Measurements from ENCODE around the gene DYNLT4.
"Not testable (repeated sequence)": the region's sequence is repeated elsewhere in the genome, so short reads cannot be mapped to it uniquely, and the experiment has no call there.

DYNLT4 gene

DNA sequence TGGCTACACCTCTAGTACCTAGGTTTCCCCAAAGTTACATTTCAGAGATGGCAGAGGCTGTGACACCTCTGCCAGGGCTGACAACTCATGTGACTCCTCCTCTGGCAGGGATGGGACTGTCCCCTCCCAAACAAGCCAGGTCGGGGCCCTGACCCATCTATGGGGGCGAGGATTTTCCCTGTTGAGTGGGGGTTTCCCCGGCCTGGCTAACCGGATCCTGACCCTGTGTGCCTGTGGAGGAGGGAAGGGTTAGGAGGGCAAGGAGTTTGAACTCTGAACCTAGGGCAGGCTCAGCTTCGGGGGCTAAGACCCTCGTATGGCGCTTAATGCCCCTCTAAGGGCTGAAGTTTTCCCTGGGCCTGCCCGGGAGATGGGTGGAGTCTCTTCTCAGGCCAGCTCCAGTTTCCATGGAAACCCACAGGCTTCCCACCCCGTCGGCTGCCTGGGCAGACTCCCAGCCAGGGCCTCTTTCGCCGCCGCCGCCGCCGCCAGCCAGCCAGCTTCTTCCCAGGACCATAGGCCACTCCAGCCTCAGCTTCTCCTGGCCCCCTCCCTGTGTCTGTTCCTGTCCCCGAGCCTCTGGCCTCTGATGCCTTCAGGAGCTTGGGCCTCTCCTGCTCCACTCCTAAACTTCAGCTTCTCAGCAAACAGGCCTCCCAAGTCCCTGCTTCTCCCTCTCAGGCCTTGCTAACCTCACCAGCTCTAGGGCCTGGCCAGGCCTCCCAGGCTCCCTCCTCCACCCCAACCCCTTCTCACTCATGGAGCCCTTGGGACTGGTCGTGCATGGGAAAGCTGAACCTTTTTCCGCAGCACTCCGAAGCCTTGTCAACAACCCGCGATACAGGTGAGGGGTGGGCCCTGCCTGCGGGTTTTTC lies 1.1 kb upstream of the DYNLT4 start, which contains the start of gene BTBD19:
Gene BTBD19, plus strand, starts transcription at position 461 of the 875 bp plus-strand sequence. Its CDS starts 298 bp downstream, at position 759.
- no peak for DNase-seq

GRCh38 chr1:44807364-44808062 lies 362 bp upstream of the DYNLT4 start:
- DNase-seq, result peak; percentile 93

DNA sequence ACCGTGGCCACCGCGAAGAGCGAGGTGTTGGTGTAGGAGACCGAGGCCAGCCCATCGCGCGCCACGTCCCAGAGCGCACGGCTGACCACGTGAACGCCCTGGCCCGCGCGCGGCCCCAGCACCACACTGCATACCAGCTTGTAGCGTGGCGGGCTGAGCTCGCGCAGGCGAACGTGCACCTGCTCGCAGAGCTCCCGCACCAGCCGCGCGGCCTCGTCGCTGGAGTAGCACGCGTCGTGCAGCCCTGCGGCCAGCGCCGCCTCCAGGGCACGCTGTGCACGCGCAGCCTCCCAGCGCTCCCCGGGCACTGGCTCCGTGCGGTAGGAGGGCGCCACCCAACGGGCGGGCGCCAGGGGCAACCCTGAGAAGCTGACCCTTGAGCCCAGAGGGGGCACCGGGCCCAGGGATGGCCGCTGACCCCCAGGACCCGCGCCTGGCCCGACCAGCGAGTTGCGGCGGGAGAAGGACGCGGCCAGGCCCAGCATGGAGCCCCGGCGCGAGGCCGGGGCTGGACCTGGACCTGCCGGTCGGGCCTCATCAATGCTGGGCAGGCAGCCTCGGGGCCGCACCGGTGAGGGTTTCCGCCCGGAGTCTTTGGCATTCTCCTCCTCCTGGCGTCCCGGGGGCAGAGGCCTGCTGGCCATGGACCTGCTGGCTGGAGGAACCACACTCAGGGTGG lies 987 bp downstream of the DYNLT4 start:
- no peak for DNase-seq

DNA sequence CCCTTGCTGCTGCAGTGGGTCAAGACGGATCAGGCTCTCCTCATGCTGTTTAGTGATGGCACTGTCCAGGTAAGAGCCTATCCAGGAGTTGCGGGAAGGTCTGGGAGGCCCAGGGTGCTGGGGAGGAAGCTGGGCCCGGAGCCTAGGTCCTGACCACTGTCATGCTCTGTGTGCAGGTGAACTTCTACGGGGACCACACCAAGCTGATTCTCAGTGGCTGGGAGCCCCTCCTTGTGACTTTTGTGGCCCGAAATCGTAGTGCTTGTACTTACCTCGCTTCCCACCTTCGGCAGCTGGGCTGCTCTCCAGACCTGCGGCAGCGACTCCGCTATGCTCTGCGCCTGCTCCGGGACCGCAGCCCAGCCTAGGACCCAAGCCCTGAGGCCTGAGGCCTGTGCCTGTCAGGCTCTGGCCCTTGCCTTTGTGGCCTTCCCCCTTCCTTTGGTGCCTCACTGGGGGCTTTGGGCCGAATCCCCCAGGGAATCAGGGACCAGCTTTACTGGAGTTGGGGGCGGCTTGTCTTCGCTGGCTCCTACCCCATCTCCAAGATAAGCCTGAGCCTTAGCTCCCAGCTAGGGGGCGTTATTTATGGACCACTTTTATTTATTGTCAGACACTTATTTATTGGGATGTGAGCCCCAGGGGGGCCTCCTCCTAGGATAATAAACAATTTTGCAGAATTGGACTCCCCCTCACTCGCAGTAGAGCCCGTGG lies 1.7 kb downstream of the DYNLT4 start:
- DNase-seq, result no peak

DNA sequence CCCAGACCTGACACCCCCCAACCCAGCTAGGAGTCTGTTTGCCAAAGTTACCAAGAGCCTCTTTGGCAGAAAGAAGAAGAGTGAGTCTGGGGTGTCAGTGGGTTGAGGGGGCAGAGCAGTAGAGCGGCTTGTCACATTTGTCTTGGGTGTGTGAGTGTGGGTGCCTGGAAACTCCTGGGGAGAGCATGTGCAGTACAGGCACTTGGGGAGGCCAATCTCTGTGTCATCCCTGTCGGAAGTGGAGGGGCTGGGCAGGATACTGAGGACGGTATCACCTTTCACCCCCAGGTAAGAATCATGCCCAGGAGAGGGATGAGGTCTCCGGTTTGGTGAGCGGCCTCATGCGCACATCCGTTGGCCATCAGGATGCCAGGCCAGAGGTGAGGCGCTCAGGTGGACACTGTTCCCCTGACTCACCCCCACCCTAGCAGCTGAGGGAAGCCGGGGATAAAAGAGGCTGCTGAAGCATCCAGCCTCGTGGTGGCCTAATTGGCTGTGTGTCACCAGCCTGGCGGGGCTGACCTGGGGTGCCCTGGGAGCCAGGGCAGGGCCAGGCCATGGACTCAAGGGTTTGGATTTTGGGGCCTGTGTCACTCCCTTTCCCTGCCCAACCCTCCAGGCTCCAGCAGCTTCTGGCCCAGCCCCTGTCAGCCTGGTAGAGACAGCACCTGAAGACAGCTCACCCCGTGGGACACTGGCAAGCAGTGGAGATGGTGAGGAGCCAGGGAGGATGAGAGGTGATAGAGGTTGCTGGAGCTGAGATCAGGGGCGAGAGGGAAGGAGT lies 3.6 kb downstream of the DYNLT4 start:
- no peak for DNase-seq

DNA sequence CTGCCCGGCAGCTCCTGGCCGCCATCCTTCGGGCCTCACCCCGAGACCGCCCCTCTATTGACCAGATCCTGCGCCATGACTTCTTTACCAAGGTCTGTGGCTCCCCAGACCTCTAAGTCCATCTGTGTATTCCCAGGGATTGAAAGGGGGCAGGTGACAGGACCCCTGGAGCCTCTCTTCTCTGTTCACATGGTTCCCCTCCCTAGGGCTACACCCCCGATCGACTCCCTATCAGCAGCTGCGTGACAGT lies 4.2 kb downstream of the DYNLT4 start:
- DNase-seq, result no peak

- DNase-seq, result no peak
Observed at GRCh38 chr1:44802306-44803061, 4.7 kb downstream of the DYNLT4 start.

- no peak for DNase-seq
Observed at GRCh38 chr1:44801491-44802305, 5.5 kb downstream of the DYNLT4 start.

DNA sequence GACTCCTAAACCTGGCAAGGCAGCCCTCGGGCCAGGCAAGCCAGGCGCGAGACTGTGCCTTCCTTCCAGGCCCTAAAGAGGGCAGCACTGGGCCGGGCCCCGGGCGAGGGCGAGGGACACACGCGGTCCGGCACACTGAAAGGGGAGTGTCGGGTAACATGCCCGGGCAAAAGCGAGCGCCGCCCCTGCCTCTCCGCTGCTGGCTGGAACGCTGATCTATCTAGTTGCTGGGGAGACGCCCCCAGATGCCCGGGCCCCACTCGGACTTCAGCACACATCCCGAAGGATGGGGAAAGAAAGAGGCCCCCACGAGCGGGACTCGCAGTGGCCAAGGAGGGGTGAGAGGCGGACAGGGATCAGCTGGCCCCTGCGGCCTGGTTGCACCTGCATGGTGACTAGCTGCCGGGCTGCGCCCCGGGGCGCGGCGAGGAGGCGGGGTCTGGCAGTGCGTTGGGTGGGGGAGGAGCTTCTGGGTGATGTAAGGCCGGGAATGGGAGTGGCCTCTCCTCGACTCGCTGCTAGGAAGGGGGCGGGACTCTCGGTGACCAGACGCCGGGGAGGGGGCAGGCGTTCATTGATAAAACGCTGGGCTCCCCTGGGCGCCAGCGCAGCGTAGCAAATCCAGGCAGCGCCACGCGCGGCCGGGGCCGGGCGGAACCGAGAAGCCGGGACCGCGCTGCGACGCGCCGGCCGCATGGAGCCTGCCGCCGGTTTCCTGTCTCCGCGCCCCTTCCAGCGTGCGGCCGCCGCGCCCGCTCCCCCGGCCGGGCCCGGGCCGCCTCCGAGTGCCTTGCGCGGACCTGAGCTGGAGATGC lies 7.2 kb downstream of the DYNLT4 start, which contains the start of gene PLK3:
Gene PLK3, plus strand, starts transcription at position 608 of the 815 bp plus-strand sequence. Its CDS starts 87 bp downstream, at position 695.
- DNase-seq, result peak; percentile 96

GRCh38 chr1:44798481-44799365 lies 8.4 kb downstream of the DYNLT4 start:
- DNase-seq, result no peak

DNA sequence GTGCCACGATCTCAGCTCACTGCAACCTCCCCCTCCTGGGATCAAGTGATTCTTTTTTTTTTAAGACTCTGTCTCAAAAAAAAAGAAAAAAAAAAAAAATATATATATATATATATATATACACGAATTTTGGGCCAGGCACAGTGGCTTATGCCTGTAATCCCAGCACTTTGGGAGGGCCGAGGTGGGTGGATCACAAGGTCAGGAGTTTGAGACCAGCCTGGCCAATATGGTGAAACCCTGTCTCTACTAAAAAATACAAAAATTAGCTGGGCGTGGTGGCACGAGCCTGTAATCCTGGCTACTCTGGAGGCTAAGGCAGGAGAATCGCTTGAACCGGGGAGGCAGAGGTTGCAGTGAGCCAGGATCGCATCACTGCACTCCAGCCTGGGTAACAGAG lies 9.3 kb downstream of the DYNLT4 start:
- DNase-seq, result not testable (repeated sequence)

GRCh38 chr1:44792736-44793502 lies 14.2 kb downstream of the DYNLT4 start:
- DNase-seq, result no peak

DNA sequence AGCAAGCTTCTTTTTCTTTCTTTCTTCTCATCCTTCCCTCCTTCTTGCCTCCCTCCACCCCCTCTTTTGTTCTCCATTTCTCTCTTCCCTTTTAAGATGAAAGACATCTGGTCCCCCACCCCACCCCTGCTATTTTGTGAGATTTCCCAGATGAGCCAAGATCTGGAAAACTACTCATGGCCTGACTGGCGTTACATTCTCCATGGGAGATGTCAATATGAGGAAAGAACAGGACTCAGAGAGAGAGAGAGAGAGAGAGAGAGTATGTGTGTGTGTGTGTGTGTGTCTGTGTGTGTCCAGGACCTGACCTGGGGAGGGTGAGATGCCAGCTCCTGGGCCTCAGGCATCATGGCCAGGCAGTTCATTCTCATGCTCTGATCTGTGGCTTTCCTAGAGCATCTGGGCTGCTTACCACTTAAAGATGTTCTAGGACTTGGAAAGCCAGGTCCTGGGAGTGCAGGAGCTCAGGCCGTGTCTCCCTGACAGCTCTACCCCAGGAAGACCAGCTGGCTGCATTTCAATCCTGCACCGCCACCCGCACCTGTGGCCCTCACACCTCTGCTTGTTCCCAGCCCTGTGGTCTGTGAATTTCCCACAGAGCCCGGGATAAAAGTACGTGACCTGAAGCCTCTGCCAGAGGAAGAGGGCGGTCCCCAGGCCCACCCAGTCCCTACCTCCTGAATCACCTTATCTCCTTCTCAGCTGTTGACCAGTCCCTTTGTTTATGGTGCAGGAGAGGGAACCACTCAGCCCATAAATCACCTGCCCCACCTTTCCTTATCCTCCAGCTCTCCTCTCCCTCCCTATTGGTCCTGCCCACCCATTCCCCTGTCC lies 16.0 kb downstream of the DYNLT4 start:
- no peak for DNase-seq

DNA sequence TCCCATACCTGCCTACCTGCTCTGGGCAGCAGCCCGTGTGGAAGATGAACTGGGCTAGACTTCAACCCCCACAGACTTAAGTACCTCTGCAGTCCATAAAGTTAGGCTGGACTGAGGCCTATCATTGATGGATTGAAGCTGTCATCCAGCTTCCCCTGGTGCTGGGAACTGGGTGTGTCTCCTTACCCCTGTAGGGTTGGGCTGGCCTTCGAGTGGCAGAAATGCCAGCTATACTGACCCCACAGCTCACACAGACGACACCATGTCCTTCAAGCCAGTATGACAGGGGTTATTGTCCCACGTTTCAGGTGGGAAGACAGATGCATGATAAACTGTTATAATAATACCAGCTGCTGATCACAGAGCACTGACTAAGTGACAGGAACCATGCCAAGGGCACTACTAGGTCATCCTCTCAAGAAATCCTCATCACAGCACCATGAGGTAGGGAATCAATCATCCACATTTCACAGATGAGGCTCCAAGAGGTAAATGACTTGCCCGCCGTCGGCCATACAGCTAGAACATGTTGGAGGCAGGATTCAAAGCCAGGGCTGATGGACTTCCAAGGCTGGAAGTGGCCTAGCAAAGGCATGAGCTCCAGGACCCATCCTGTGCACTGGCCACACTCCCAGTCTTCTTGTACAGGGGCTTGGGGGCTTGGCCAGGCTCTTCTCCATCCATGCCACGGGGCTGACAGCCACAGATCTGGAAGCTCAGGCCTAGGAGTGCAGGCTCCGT lies 18.9 kb downstream of the DYNLT4 start, which contains the start of gene BEST4:
Gene BEST4, minus strand, starts transcription at position 51 of the 741 bp plus-strand sequence. CDS start 465 bp downstream, outside the sequence.
- DNase-seq, result no peak

- no peak for DNase-seq
Observed at GRCh38 chr1:44787506-44787905, 19.6 kb downstream of the DYNLT4 start.

All from GDM1 (cell line).